WTC11 (cell line): ENCODE results near the gene CRTAP. TPM values are rescaled to one million over a fixed set of nuclear protein-coding genes. Genes with fewer than 3 reads are reported as not detected.
"Not testable (repeated sequence)": the region's sequence is repeated elsewhere in the genome, so short reads cannot be mapped to it uniquely, and the experiment has no call there.

Source experiments
- ATAC-seq: fragments of 200-7000 bp; cut with Tn5 transposase; 2 replicates; pipeline ENCODE4 v1.10.0; 2021; ENCODE audit warnings: mild to moderate bottlenecking, moderate library complexity
- CTCF ChIA-PET: fragments of 300-600 bp; sonication (Branson Sonifier 250); formaldehyde crosslinking; loops from one replicate; lab custom pipeline; 2021; ENCODE audit warnings: antibody characterized with exemption; lab: Charles Lee
- POLR2A ChIA-PET: fragments of 350-600 bp; sonication (Branson Sonifier 250); formaldehyde crosslinking; loops from one replicate; lab custom pipeline; 2021; ENCODE audit warnings: antibody characterized with exemption; lab: Charles Lee
- DNase-seq: peaks from one replicate; pipeline ENCODE4 v3.0.0; 2021; ENCODE audit warnings: low spot score
- H3K27ac Mint-ChIP-seq: 2 replicates; pipeline ENCODE4 v1.8.0; 2021; ENCODE audit warnings: mixed read lengths
- H3K27me3 Mint-ChIP-seq: 2 replicates; pipeline ENCODE4 v1.8.0; 2021; ENCODE audit warnings: low read depth, mild to moderate bottlenecking, moderate library complexity, mixed read lengths
- H3K36me3 Mint-ChIP-seq: 2 replicates; pipeline ENCODE4 v1.8.0; 2021; ENCODE audit warnings: mixed read lengths
- H3K4me1 Mint-ChIP-seq: 2 replicates; pipeline ENCODE4 v1.8.0; 2022; ENCODE audit warnings: mixed read lengths
- H3K4me3 Mint-ChIP-seq: 2 replicates; pipeline ENCODE4 v1.8.0; 2021; ENCODE audit warnings: mild to moderate bottlenecking, moderate library complexity, mixed read lengths
- H3K9me3 Mint-ChIP-seq: 2 replicates; pipeline ENCODE4 v1.8.0; 2021; ENCODE audit warnings: mixed read lengths
- ATF6 ChIP-seq: sonication (generic); formaldehyde crosslinking; IDR thresholded peaks from 2 replicates; pipeline ENCODE4 v1.8.1; 2023; ENCODE audit warnings: mild to moderate bottlenecking, missing genetic modification reagents
- CREB1 ChIP-seq: sonication (generic); formaldehyde crosslinking; IDR thresholded peaks from 2 replicates; pipeline ENCODE4 v1.8.0; 2023; ENCODE audit warnings: mild to moderate bottlenecking, missing genetic modification reagents
- EMX1 ChIP-seq: fragments of 250-450 bp; sonication (Bioruptor Pico); IDR thresholded peaks from 2 replicates; pipeline ENCODE4 v1.8.0; 2021; ENCODE audit warnings: mild to moderate bottlenecking
- ETV6 ChIP-seq: sonication (generic); formaldehyde crosslinking; IDR thresholded peaks from 2 replicates; pipeline ENCODE4 v1.8.1; 2022; ENCODE audit warnings: mild to moderate bottlenecking, missing genetic modification reagents
- FOXK1 ChIP-seq: sonication (generic); formaldehyde crosslinking; IDR thresholded peaks from 2 replicates; pipeline ENCODE4 v1.8.0; 2022; ENCODE audit warnings: mild to moderate bottlenecking, moderate library complexity, missing genetic modification reagents
- FOXP4 ChIP-seq: sonication (generic); formaldehyde crosslinking; IDR thresholded peaks from 2 replicates; pipeline ENCODE4 v1.8.0; 2022; ENCODE audit warnings: mild to moderate bottlenecking, missing genetic modification reagents
- GTF2I ChIP-seq: fragments of 250-450 bp; sonication (Bioruptor Pico); conservative IDR thresholded peaks from 2 replicates; pipeline ENCODE4 v1.4.0; 2021; ENCODE audit warnings: mild to moderate bottlenecking
- JAZF1 ChIP-seq: fragments of 250-450 bp; sonication (Bioruptor Pico); IDR thresholded peaks from 2 replicates; pipeline ENCODE4 v1.9.0; 2021; ENCODE audit warnings: moderate library complexity, mild to moderate bottlenecking, inconsistent platforms
- MYBL2 ChIP-seq: sonication (generic); formaldehyde crosslinking; IDR thresholded peaks from 2 replicates; pipeline ENCODE4 v1.8.1; 2023; ENCODE audit warnings: mild to moderate bottlenecking, moderate library complexity, missing genetic modification reagents
- RELA ChIP-seq: sonication (generic); formaldehyde crosslinking; IDR thresholded peaks from 2 replicates; pipeline ENCODE4 v1.8.1; 2022; ENCODE audit warnings: missing genetic modification reagents, mild to moderate bottlenecking, borderline replicate concordance
- TCF7 ChIP-seq: sonication (generic); formaldehyde crosslinking; IDR thresholded peaks from 2 replicates; pipeline ENCODE4 v1.8.0; 2022; ENCODE audit warnings: mild to moderate bottlenecking, low read depth, missing genetic modification reagents, moderate library complexity
- TEAD4 ChIP-seq: sonication (generic); formaldehyde crosslinking; IDR thresholded peaks from 2 replicates; pipeline ENCODE4 v1.8.0; 2022; ENCODE audit warnings: mild to moderate bottlenecking, missing genetic modification reagents
- ZMAT4 ChIP-seq: fragments of 250-450 bp; sonication (Bioruptor Pico); IDR thresholded peaks from 2 replicates; pipeline ENCODE4 v1.9.0; 2021; ENCODE audit warnings: mild to moderate bottlenecking
- ZNF121 ChIP-seq: sonication (generic); formaldehyde crosslinking; IDR thresholded peaks from 2 replicates; pipeline ENCODE4 v1.8.0; 2023; ENCODE audit warnings: missing genetic modification reagents
- total RNA-seq: library from RNA; stranded (reverse); gene quantifications from 3 replicates; pipeline ENCODE4 v1.2.3, GENCODE V29; 2021
- TF ChIP-seq, protein P1 (sequence below): fragments of 250-450 bp; sonication (Bioruptor Pico); conservative IDR thresholded peaks from 2 replicates; pipeline ENCODE4 v1.9.0; 2021; ENCODE audit warnings: mild to moderate bottlenecking
- TF ChIP-seq, protein P2 (sequence below): fragments of 250-450 bp; sonication (Bioruptor Pico); IDR thresholded peaks from 2 replicates; pipeline ENCODE4 v1.9.0; 2021; ENCODE audit warnings: mild to moderate bottlenecking
- TF ChIP-seq, protein P3 (sequence below): sonication (generic); formaldehyde crosslinking; IDR thresholded peaks from 2 replicates; pipeline ENCODE4 v1.8.1; 2023; ENCODE audit warnings: mild to moderate bottlenecking, missing genetic modification reagents

Gene CRTAP
- total RNA-seq, 1 experiment from 2014 or later: 156 TPM

GRCh38 chr3:33079813-33080212 lies 34.0 kb upstream of the CRTAP start:
- H3K27ac Mint-ChIP-seq, H3K27me3 Mint-ChIP-seq, CTCF ChIA-PET, H3K4me1 Mint-ChIP-seq: not testable (repeated sequence)
- TF ChIP-seq ZNF121 (CRISPR knock-in tag): peak; percentile 62; the same call in 1 of the 2 replicates
- TF ChIP-seq, all 79 proteins: peak for 1; not testable (repeated sequence) for 78
- H3K9me3 Mint-ChIP-seq, DNase-seq, POLR2A ChIA-PET, ATAC-seq, H3K36me3 Mint-ChIP-seq, H3K4me3 Mint-ChIP-seq: not testable (repeated sequence)

- POLR2A ChIA-PET: no interaction called here
- CTCF ChIA-PET: interaction anchor here (1.4 to 5.7 kb wide), 2 partner anchors 7 to 10 kb away, joined by 3 to 30 read pairs; no protein-coding TSS in a partner anchor
- Mint-ChIP-seq H3K27me3 (no peaks in the 10 kb centered on the region), H3K4me1 (peaks cover 5% of the 10 kb centered on the region), H3K9me3 (no peaks in the 10 kb centered on the region), H3K27ac (no peak overlapping the region), H3K36me3 (no peaks in the 10 kb centered on the region), H3K4me3 (no peak overlapping the region)
- ATAC-seq (peak; percentile 42; the same call in 1 of the 2 replicates), DNase-seq (no peak)
- TF ChIP-seq FOXK1 (no peak), ATF6 (no peak), ETV6 (CRISPR knock-in tag) (no peak), FOXP4 (no peak), TEAD4 (CRISPR knock-in tag) (no peak), EMX1 (no peak)
- TF ChIP-seq, protein P1, sequence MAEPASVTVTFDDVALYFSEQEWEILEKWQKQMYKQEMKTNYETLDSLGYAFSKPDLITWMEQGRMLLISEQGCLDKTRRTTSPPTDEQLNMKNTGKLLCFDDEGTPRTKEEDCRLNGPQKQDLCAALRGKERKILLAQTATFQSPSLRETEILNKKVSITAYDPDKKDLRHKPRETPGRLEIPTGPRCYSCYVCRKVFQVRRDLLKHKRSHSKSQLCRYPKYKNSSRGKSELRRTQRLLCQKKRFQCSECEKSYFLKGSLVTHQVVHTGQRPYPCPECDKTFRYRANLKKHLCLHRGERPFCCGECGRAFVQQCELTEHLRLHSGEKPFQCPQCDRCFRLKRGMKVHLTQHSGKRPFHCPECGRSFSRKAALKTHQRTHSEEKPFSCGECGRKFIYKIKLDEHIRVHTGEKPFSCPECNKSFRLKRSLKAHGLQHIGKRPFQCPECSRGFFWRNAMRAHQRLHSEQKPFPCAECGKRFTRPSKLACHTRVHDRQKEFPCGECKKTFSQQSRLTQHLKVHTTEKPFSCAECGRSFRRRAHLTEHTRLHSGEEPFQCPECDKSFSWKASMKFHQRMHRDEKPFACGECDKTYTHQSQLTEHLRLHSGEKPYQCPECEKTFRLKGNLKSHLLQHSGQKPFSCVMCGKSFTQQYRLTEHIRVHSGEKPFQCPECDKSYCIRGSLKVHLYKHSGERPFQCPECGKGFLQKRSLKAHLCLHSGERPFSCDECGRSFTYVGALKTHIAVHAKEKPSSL (CRISPR knock-in tag): no peak
Measured at GRCh38 chr3:33081812-33082211, 32.0 kb upstream of the CRTAP start.

DNA sequence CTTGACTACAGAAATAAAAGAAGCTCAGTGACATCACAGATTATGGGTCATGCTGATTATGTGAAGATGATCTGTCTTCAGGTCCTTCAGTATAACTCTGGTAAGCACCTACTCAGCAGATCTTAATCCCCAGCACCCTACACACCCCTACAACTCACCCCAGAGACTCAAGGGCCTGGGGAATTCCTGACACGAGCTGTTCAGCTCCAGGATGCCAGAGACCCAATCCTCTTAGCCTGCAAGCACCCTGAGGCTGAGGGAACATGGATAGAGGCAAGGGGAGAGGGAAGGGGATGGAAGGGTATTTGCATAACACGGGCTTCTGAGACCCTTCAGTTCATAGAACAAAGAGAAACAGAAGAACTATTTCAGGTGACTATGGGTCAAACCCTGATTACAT lies 29.9 kb upstream of the CRTAP start:
- Mint-ChIP-seq H3K4me1 (peaks cover 5% of the 10 kb centered on the region), H3K4me3 (no peak overlapping the region), H3K36me3 (no peaks in the 10 kb centered on the region), H3K27ac (no peak overlapping the region; the same call in 1 of the 2 replicates), H3K9me3 (no peaks in the 10 kb centered on the region), H3K27me3 (no peaks in the 10 kb centered on the region)
- POLR2A ChIA-PET: no interaction called here
- DNase-seq (no peak), ATAC-seq (peak; percentile 53)
- CTCF ChIA-PET: interaction anchor here (1.2 to 5.7 kb wide), 3 partner anchors 9 to 137 kb away, joined by 3 to 30 read pairs (median 5); no protein-coding TSS in a partner anchor
- TF ChIP-seq, protein P2, sequence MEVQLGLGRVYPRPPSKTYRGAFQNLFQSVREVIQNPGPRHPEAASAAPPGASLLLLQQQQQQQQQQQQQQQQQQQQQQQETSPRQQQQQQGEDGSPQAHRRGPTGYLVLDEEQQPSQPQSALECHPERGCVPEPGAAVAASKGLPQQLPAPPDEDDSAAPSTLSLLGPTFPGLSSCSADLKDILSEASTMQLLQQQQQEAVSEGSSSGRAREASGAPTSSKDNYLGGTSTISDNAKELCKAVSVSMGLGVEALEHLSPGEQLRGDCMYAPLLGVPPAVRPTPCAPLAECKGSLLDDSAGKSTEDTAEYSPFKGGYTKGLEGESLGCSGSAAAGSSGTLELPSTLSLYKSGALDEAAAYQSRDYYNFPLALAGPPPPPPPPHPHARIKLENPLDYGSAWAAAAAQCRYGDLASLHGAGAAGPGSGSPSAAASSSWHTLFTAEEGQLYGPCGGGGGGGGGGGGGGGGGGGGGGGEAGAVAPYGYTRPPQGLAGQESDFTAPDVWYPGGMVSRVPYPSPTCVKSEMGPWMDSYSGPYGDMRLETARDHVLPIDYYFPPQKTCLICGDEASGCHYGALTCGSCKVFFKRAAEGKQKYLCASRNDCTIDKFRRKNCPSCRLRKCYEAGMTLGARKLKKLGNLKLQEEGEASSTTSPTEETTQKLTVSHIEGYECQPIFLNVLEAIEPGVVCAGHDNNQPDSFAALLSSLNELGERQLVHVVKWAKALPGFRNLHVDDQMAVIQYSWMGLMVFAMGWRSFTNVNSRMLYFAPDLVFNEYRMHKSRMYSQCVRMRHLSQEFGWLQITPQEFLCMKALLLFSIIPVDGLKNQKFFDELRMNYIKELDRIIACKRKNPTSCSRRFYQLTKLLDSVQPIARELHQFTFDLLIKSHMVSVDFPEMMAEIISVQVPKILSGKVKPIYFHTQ (CRISPR knock-in tag): no peak
- TF ChIP-seq JAZF1 (CRISPR knock-in tag): no peak
- no peak for TF ChIP-seq ZMAT4 (CRISPR knock-in tag)
- no peak for TF ChIP-seq RELA (CRISPR knock-in tag)
- no peak for TF ChIP-seq TCF7
- TF ChIP-seq MYBL2 (CRISPR knock-in tag): no peak
- TF ChIP-seq, protein P3, sequence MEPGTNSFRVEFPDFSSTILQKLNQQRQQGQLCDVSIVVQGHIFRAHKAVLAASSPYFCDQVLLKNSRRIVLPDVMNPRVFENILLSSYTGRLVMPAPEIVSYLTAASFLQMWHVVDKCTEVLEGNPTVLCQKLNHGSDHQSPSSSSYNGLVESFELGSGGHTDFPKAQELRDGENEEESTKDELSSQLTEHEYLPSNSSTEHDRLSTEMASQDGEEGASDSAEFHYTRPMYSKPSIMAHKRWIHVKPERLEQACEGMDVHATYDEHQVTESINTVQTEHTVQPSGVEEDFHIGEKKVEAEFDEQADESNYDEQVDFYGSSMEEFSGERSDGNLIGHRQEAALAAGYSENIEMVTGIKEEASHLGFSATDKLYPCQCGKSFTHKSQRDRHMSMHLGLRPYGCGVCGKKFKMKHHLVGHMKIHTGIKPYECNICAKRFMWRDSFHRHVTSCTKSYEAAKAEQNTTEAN (CRISPR knock-in tag): no peak
- no peak for TF ChIP-seq CREB1
- no peak for TF ChIP-seq GTF2I
